Neural cell (in vitro differentiated cells): ENCODE results near the gene ARID3A. TPM values are rescaled to one million over a fixed set of nuclear protein-coding genes. Genes with fewer than 3 reads are reported as not detected.

ENCODE experiments used
- H2AFZ ChIP-seq: fragments of 200-600, 300-800 bp; sonication (generic), shearing (Covaris generic); 2 replicates; pipeline ENCODE4 v1.6.0; 2014; ENCODE audit warnings: low read depth, mild to moderate bottlenecking, antibody characterized with exemption, low read length, moderate library complexity
- H3F3A ChIP-seq: fragments of 200-600 bp; shearing (Covaris generic); 2 replicates; pipeline ENCODE4 v1.6.1; 2016; ENCODE audit warnings: mild to moderate bottlenecking, moderate library complexity, mixed read lengths, antibody characterized with exemption, low read length; ENCODE audit not compliant: insufficient read depth, poor library complexity, severe bottlenecking
- H3K27ac ChIP-seq: fragments of 200-600, 300-800 bp; sonication (generic), shearing (Covaris generic); 2 replicates; pipeline ENCODE4 v1.5.1; 2014; ENCODE audit warnings: mild to moderate bottlenecking, low read length, moderate library complexity
- H3K27me3 ChIP-seq: fragments of 300-800, 200-600 bp; sonication (generic), shearing (Covaris generic); 2 replicates; pipeline ENCODE4 v1.6.0; 2014; ENCODE audit warnings: mild to moderate bottlenecking, low read depth, low read length, moderate library complexity; ENCODE audit not compliant: insufficient read depth
- H3K36me3 ChIP-seq: fragments of 300-800, 200-600 bp; sonication (generic), shearing (Covaris generic); 2 replicates; pipeline ENCODE4 v1.5.1; 2014; ENCODE audit warnings: mild to moderate bottlenecking, antibody characterized with exemption, low read length, moderate library complexity; ENCODE audit not compliant: insufficient read depth
- H3K4me2 ChIP-seq: fragments of 300-800, 200-600 bp; sonication (generic), shearing (Covaris generic); 2 replicates; pipeline ENCODE4 v1.6.0; 2014; ENCODE audit warnings: mild to moderate bottlenecking, low read length
- H3K4me3 ChIP-seq: fragments of 300-800, 200-600 bp; sonication (generic), shearing (Covaris generic); 2 replicates; pipeline ENCODE4 v1.5.1; 2014; ENCODE audit warnings: mild to moderate bottlenecking, low read length, moderate library complexity
- H3K79me2 ChIP-seq: fragments of 200-600 bp; shearing (Covaris generic); replicated peaks from 2 replicates; pipeline ENCODE4 v1.6.0; 2014; ENCODE audit warnings: mild to moderate bottlenecking, low read length, moderate library complexity; ENCODE audit not compliant: insufficient read depth
- H3K9ac ChIP-seq: fragments of 300-800, 200-600 bp; sonication (generic), shearing (Covaris generic); 2 replicates; pipeline ENCODE4 v1.6.1; 2016; ENCODE audit warnings: mild to moderate bottlenecking, low read length, mixed read lengths
- H3K9me2 ChIP-seq: fragments of 200-600 bp; shearing (Covaris generic); 2 replicates; pipeline ENCODE4 v1.6.1; 2016; ENCODE audit warnings: mild to moderate bottlenecking, low read length, mixed read lengths; ENCODE audit not compliant: insufficient read depth
- H3K9me3 ChIP-seq: fragments of 200-600, 300-800 bp; sonication (generic), shearing (Covaris generic); 2 replicates; pipeline ENCODE4 v1.6.1; 2016; ENCODE audit warnings: mild to moderate bottlenecking, mixed run types, low read length, moderate library complexity, mixed read lengths
- H4K20me1 ChIP-seq: fragments of 200-600 bp; shearing (Covaris generic); 2 replicates; pipeline ENCODE4 v1.6.1; 2016; ENCODE audit warnings: mild to moderate bottlenecking, mixed run types; ENCODE audit not compliant: insufficient read depth
- EP300 ChIP-seq: fragments of 450-650 bp; conservative IDR thresholded peaks from 2 replicates; pipeline ENCODE4 v1.6.1; 2014; ENCODE audit warnings: antibody characterized with exemption, mild to moderate bottlenecking, moderate library complexity; ENCODE audit not compliant: poor library complexity, severe bottlenecking
- EZH2 ChIP-seq: fragments of 200-600, 300-800 bp; shearing (Covaris generic), sonication (generic); IDR thresholded peaks from 2 replicates; pipeline ENCODE4 v1.6.1; 2014; ENCODE audit warnings: antibody characterized with exemption, low read length, borderline replicate concordance, mild to moderate bottlenecking; ENCODE audit not compliant: insufficient read depth, poor library complexity, severe bottlenecking
- MXI1 ChIP-seq: fragments of 450-650 bp; conservative IDR thresholded peaks from 2 replicates; pipeline ENCODE4 v1.6.1; 2014; ENCODE audit warnings: antibody characterized with exemption, mild to moderate bottlenecking; ENCODE audit not compliant: poor library complexity, severe bottlenecking
- POLR2AphosphoS5 ChIP-seq: IDR thresholded peaks from 2 replicates; pipeline ENCODE4 v1.6.1; 2012
- RAD21 ChIP-seq: fragments of 450-650 bp; conservative IDR thresholded peaks from 2 replicates; pipeline ENCODE4 v1.6.1; 2014; ENCODE audit warnings: antibody characterized with exemption, mild to moderate bottlenecking, moderate library complexity
- SMC3 ChIP-seq: fragments of 450-650 bp; conservative IDR thresholded peaks from 2 replicates; pipeline ENCODE4 v1.6.1; 2014; ENCODE audit warnings: antibody characterized with exemption, mild to moderate bottlenecking, moderate library complexity; ENCODE audit not compliant: poor library complexity
- TAF1 ChIP-seq: IDR thresholded peaks from 2 replicates; pipeline ENCODE4 v1.6.1; 2012; ENCODE audit warnings: low read depth
- polyA plus RNA-seq: library from polyadenylated mRNA; depleted of rRNA; stranded (reverse); fragments of >200 nt; gene quantifications from 2 replicates; pipeline ENCODE4 v1.2.3, GENCODE V29; 2014
- TF ChIP-seq, protein P1 (sequence below): fragments of 450-650 bp; IDR thresholded peaks from 2 replicates; pipeline ENCODE4 v1.5.1; 2014; ENCODE audit warnings: antibody characterized with exemption, mild to moderate bottlenecking, moderate library complexity; ENCODE audit not compliant: poor library complexity, severe bottlenecking
- TF ChIP-seq, protein P2 (sequence below): IDR thresholded peaks from 2 replicates; pipeline ENCODE4 v1.6.1; 2012; ENCODE audit warnings: borderline replicate concordance

Gene ARID3A
- polyA plus RNA-seq, 1 donor from 2014 or later = 11.4 TPM

DNA sequence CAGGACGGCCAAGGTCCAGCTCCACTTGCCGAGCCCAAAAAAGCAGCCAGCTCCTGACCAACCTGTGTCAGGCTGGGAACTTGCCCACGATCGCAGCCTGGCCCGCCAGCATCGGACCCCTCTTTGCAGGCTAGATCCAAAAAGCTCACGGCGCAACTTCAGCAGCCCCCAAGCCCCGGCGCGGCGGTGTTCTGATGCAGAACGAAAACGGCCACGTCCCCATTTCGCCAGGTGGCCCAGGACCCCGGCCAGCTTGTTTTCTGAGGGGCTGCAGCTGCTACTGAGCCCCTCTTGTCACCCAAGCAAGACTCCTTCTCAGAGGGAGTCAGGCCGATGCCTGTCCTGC is 93.8 kb downstream of the ARID3A start:
- no peaks in the 10 kb centered on the region for H3F3A ChIP-seq
- H3K27ac ChIP-seq = no peak overlapping the region
- peaks cover 12% of the 10 kb centered on the region for H4K20me1 ChIP-seq
- no peaks in the 10 kb centered on the region for H3K27me3 ChIP-seq
- no peaks in the 10 kb centered on the region for H3K36me3 ChIP-seq
- H3K9ac ChIP-seq = peak overlapping the region; percentile 85
- no peak overlapping the region for H2AFZ ChIP-seq
- H3K79me2 ChIP-seq = peaks cover 43% of the 10 kb centered on the region
- H3K4me2 ChIP-seq = peak overlapping the region; percentile 95
- peak overlapping the region; percentile 95 for H3K4me3 ChIP-seq
- TF ChIP-seq POLR2AphosphoS5 (no peak), SMC3 (no peak), TAF1 (no peak), EZH2 (no peak), EP300 (no peak), MXI1 (no peak), RAD21 (no peak)
- TF ChIP-seq, protein P1, sequence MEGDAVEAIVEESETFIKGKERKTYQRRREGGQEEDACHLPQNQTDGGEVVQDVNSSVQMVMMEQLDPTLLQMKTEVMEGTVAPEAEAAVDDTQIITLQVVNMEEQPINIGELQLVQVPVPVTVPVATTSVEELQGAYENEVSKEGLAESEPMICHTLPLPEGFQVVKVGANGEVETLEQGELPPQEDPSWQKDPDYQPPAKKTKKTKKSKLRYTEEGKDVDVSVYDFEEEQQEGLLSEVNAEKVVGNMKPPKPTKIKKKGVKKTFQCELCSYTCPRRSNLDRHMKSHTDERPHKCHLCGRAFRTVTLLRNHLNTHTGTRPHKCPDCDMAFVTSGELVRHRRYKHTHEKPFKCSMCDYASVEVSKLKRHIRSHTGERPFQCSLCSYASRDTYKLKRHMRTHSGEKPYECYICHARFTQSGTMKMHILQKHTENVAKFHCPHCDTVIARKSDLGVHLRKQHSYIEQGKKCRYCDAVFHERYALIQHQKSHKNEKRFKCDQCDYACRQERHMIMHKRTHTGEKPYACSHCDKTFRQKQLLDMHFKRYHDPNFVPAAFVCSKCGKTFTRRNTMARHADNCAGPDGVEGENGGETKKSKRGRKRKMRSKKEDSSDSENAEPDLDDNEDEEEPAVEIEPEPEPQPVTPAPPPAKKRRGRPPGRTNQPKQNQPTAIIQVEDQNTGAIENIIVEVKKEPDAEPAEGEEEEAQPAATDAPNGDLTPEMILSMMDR = no peak
- TF ChIP-seq, protein P2, sequence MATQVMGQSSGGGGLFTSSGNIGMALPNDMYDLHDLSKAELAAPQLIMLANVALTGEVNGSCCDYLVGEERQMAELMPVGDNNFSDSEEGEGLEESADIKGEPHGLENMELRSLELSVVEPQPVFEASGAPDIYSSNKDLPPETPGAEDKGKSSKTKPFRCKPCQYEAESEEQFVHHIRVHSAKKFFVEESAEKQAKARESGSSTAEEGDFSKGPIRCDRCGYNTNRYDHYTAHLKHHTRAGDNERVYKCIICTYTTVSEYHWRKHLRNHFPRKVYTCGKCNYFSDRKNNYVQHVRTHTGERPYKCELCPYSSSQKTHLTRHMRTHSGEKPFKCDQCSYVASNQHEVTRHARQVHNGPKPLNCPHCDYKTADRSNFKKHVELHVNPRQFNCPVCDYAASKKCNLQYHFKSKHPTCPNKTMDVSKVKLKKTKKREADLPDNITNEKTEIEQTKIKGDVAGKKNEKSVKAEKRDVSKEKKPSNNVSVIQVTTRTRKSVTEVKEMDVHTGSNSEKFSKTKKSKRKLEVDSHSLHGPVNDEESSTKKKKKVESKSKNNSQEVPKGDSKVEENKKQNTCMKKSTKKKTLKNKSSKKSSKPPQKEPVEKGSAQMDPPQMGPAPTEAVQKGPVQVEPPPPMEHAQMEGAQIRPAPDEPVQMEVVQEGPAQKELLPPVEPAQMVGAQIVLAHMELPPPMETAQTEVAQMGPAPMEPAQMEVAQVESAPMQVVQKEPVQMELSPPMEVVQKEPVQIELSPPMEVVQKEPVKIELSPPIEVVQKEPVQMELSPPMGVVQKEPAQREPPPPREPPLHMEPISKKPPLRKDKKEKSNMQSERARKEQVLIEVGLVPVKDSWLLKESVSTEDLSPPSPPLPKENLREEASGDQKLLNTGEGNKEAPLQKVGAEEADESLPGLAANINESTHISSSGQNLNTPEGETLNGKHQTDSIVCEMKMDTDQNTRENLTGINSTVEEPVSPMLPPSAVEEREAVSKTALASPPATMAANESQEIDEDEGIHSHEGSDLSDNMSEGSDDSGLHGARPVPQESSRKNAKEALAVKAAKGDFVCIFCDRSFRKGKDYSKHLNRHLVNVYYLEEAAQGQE = no peak
- no peaks in the 10 kb centered on the region for H3K9me3 ChIP-seq
- H3K9me2 ChIP-seq = no peaks in the 10 kb centered on the region

DNA sequence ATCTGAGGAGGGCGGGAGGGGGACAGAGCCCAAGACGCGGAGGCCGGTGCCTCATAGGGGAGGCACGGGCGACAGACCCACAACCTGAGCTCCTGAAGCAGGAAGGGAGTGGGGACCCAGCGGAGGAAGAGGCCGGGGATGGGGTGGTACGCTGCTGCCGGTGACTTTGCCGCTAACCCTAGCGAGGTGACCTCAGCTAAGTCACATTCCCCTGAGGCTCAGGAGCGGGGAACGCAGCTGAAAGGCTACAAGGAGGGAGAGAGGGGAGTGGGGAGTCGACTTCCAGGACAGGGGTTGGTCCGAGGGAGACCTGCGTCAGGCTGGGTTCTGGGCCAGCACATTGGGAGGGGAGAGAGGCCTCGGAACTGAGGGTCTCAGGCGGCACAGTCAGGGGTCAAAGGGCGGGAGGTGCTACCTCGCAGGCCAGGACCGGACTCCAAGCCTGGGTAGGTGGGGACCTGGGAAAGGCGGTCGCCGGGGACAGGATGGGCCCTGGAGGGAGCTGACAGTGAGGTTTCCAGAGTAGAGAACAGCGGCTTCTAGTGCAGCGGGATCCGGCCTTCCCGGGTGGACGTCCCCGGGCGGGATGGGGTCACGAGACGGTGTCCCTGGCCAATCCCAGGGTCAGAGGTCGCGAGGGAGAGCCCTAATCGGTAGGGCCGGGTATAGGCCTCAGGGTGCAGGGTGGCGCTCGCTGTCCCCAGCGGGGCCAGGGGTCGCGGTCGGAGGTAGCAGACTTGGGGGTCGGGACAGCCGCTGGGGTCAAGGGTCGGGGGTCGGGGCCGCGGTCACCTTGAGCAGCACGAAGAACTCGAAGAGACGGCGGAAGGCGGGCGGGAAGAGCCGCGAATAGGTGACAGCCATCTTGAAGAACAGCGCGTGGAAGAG is 94.4 kb downstream of the ARID3A start:
- TF ChIP-seq EZH2 (no peak), RAD21 (no peak), POLR2AphosphoS5 (no peak), SMC3 (no peak), EP300 (no peak), TAF1 (no peak), MXI1 (no peak)
- TF ChIP-seq, protein P2 = no peak
- TF ChIP-seq, protein P1 = no peak
- Histone ChIP-seq H4K20me1 (peaks cover 12% of the 10 kb centered on the region), H3K9ac (peak overlapping the region; percentile 85), H3K9me3 (no peaks in the 10 kb centered on the region), H2AFZ (no peak overlapping the region), H3F3A (no peaks in the 10 kb centered on the region), H3K36me3 (no peaks in the 10 kb centered on the region), H3K9me2 (no peaks in the 10 kb centered on the region), H3K79me2 (peaks cover 43% of the 10 kb centered on the region), H3K27me3 (no peaks in the 10 kb centered on the region), H3K4me3 (peak overlapping the region; percentile 95), H3K27ac (peak overlapping the region; percentile 87), H3K4me2 (peak overlapping the region; percentile 95)
